NT2/D1 (cell line): ENCODE results near the gene ITGB1.
"Not testable (repeated sequence)": the region's sequence is repeated elsewhere in the genome, so short reads cannot be mapped to it uniquely, and the experiment has no call there.

Experiments
- DNase-seq: peaks from one replicate; pipeline ENCODE4 v3.0.0-alpha.2; 2011; ENCODE audit warnings: low read depth, low spot score
- H3K27me3 ChIP-seq: 2 replicates; pipeline ENCODE4 v1.6.0; 2011; ENCODE audit warnings: mild to moderate bottlenecking; ENCODE audit not compliant: insufficient read length, insufficient read depth
- H3K36me3 ChIP-seq: 2 replicates; pipeline ENCODE4 v1.6.1; 2011; ENCODE audit warnings: mild to moderate bottlenecking, low read length, mixed read lengths; ENCODE audit not compliant: insufficient read depth, insufficient read length
- H3K4me1 ChIP-seq: 2 replicates; pipeline ENCODE4 v1.5.1; 2011; ENCODE audit not compliant: insufficient read depth, insufficient read length
- H3K4me3 ChIP-seq: 2 replicates; pipeline ENCODE4 v1.5.1; 2011; ENCODE audit warnings: low read depth; ENCODE audit not compliant: insufficient read length
- H3K9ac ChIP-seq: 2 replicates; pipeline ENCODE4 v1.6.0; 2011; ENCODE audit warnings: low read depth; ENCODE audit not compliant: insufficient read length
- H3K9me3 ChIP-seq: 2 replicates; pipeline ENCODE4 v1.5.1; 2011; ENCODE audit warnings: mild to moderate bottlenecking, low read length; ENCODE audit not compliant: insufficient read depth
- SUZ12 ChIP-seq: IDR thresholded peaks from 2 replicates; pipeline ENCODE4 v1.6.1; 2011; ENCODE audit not compliant: insufficient read length, insufficient read depth; ENCODE audit errors: extremely low read depth
- YY1 ChIP-seq: IDR thresholded peaks from 2 replicates; pipeline ENCODE4 v1.6.1; 2011; ENCODE audit not compliant: insufficient read length, insufficient read depth
- ZNF274 ChIP-seq: IDR thresholded peaks from 2 replicates; pipeline ENCODE4 v1.6.1; 2011; ENCODE audit warnings: mild to moderate bottlenecking, low read depth, low read length

The ITGB1 gene

DNA sequence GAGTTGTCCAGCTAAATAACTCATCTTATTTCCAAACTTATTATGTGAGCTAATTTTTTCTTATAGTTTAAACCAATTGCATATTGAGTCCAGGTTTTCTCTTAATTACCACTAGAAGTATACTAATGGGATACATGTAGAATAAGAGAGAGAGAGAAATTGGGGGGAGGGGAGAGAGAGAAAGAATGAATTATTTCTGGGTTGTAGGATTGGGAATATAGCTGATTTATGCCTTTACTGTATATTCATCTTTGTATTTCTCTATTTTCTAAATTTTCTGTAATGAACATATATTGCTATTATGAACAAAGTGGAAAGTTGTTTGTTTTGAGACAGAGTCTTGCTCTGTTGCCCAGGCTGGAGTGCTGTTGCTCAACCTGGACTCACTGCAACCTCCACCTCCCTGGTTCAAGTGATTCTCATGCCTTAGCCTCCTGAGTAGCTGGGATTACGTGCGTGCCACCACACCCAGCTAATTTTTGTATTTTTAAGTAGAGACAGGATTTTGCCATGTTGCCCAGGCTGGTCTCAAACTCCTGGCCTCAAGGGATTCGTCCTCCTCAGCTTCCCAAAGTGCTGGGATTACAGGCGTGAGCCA lies 26.1 kb upstream of the ITGB1 start:
- DNase-seq = no peak
- Histone ChIP-seq H3K4me1 (peaks cover 2% of the 10 kb centered on the region), H3K9ac (no peak overlapping the region), H3K36me3 (no peaks in the 10 kb centered on the region), H3K27me3 (no peaks in the 10 kb centered on the region), H3K9me3 (no peaks in the 10 kb centered on the region), H3K4me3 (no peak overlapping the region)
- TF ChIP-seq YY1 (no peak), ZNF274 (no peak), SUZ12 (no peak)

DNA sequence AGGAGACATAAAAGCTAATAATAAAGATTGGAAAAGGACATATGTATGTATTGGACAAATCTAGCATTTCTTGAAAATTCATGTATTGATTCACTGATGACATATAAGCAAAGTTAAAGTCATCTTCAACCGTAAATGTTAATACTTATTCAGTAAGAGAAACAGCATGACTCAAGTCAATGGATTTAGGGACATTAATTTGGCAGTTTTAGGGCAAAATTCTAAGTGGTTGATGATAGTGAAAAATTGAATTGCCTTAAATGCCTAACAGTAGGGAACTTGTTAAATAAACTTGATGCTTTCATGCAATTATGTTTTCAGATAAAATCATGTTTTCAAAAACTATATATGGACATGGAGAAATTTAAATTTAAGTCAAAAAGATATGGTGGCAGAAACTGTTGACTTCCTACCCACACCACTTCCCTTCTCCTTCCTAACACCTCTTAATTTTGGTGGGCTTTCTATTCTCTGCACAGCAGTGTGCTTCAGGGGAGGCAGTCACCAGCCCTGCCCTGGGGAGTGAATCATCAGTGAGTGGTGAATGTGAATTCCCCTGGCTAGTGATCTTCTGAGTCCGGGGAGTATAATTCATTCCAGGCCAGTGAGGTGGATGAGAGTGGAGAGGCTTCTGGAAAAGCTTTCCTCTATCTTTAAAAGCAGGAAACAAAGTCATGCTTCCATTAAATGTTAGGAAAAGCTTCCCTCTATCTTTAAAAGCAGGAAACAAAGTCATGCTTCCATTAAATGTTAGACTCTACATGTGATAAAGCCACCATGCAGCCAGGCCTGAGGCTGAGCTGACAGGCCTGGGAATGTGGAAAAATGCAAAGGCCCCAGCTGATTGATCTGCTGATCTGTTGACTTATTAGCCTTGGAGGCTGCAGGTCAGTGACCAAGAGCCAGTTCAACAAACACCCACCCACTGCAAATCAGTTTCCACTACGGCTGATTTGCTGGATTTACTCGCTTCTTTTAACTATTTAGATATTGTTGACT lies 25.2 kb upstream of the ITGB1 start:
- TF ChIP-seq YY1 (no peak), ZNF274 (no peak), SUZ12 (no peak)
- Histone ChIP-seq H3K4me3 (no peak overlapping the region), H3K9ac (no peak overlapping the region), H3K36me3 (no peaks in the 10 kb centered on the region), H3K27me3 (no peaks in the 10 kb centered on the region), H3K4me1 (peaks cover 2% of the 10 kb centered on the region), H3K9me3 (no peaks in the 10 kb centered on the region)
- no peak for DNase-seq

DNA sequence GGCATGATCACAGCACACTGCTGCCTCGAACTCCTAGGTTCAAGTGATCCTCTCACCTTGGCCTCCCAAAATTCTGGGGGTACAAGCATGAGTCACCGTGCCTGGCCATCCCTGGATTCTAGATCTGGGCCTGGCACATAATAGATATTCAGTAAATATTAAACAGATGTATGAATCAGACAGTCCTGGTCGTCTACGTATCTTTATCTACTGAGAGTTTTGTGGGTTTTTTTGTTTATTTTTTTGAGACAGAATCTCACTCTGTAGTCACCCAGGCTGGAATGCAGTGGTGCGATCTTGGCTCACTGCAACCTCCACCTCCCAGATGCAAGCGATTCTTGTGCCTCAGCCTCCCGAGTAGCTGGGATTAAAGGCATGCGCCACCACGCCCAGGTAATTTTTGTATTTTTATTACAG lies 24.3 kb upstream of the ITGB1 start:
- no peak for TF ChIP-seq ZNF274
- Histone ChIP-seq H3K4me3 (no peak overlapping the region), H3K9me3 (no peaks in the 10 kb centered on the region), H3K27me3 (no peaks in the 10 kb centered on the region), H3K9ac (no peak overlapping the region), H3K36me3 (no peaks in the 10 kb centered on the region), H3K4me1 (peaks cover 2% of the 10 kb centered on the region)
- no peak for DNase-seq

DNA sequence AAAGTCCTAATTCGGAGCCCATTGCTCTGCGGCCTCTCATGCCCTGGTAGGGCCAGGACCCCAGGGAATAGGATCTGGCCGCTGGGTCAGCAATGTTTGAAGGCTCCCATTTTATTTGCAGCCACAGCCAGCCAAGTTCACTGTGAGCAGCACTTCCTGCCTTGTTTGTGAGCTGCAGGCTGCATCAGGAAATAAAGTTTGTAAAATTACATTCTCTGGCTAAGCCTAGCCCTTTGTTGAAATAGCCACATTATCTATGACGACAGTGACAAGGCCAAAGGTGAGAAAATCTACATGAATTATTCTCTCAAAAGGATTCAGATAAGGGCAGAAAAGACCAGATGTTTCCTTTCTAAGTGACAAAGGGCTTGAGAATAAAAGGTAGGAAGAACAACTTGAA lies 23.7 kb upstream of the ITGB1 start:
- no peak for TF ChIP-seq SUZ12
- TF ChIP-seq ZNF274 = no peak
- no peak for TF ChIP-seq YY1
- Histone ChIP-seq H3K27me3 (no peaks in the 10 kb centered on the region), H3K4me1 (peaks cover 2% of the 10 kb centered on the region), H3K4me3 (no peak overlapping the region), H3K9me3 (no peaks in the 10 kb centered on the region), H3K36me3 (no peaks in the 10 kb centered on the region), H3K9ac (no peak overlapping the region)
- no peak for DNase-seq

DNA sequence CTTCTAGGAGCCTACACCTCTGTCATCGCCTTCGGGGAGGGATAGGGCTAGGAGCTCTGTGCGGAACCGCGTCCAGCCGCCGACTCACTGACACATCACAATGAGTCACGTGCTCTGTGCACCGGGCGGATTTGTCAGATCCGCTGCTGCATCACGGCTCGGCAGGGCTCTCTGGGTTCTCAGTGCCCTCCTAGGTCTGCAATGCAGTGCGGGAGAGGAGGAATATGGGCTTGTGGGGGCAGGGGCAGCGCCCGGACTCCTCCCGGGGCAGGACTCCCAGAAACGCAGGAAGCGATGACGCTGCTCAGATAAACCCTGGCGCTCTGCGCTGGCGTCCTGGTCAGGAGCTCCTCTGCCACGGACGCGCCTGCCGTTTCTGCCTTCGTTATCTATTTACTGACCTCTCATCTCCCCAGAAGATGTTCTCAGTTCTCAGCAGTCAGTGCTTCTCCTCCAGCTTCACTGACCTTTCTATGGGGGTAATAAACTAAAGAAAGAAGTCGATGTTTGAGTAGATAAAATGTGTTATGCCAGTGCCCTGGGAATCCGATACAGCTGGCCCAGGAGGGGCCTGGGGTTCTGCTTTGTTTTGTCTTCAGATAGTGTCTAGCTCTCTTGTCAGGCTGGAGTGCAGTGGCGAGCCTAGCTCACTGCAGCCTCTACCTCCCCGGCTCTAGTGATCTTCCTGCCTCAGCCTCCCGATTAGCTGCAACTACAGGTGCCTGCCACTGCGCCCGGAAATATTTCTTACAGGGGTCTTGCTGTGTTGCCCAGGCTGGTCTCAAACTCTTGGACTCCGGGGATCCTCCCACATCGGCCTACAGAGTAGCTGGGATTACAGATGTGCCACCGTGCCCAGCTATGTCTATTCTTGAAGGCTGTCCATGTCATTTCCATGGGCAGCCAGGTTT lies 22.8 kb upstream of the ITGB1 start:
- H3K27me3 ChIP-seq = no peaks in the 10 kb centered on the region
- peaks cover 2% of the 10 kb centered on the region for H3K4me1 ChIP-seq
- H3K9ac ChIP-seq = peak overlapping the region; percentile 78
- no peaks in the 10 kb centered on the region for H3K9me3 ChIP-seq
- no peaks in the 10 kb centered on the region for H3K36me3 ChIP-seq
- no peak for DNase-seq
- no peak for TF ChIP-seq YY1
- no peak for TF ChIP-seq ZNF274
- no peak for TF ChIP-seq SUZ12
- H3K4me3 ChIP-seq = peak overlapping the region; percentile 24

DNA sequence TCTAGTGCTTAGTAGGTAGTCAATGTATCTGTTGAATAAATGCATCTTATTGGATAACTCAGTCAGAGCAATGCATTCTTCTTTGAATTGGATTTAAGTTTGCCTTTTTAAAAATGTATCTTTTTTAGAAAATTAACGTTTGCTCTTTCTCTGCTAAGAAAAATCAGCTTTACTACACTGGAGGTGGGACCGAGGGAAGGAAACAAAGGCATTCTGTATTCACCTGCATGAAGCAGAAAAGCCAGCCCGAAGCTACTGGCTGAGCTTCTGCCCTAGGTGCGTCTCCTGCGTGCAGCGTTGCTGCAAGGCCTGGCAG lies 22.2 kb upstream of the ITGB1 start:
- Histone ChIP-seq H3K36me3 (no peaks in the 10 kb centered on the region), H3K4me1 (peaks cover 2% of the 10 kb centered on the region), H3K27me3 (no peaks in the 10 kb centered on the region), H3K9ac (peak overlapping the region; percentile 59), H3K4me3 (peak overlapping the region; percentile 24), H3K9me3 (peaks cover 5% of the 10 kb centered on the region; the same call in 1 of the 2 replicates)
- TF ChIP-seq YY1 (no peak), ZNF274 (no peak), SUZ12 (no peak)
- DNase-seq = no peak

DNA sequence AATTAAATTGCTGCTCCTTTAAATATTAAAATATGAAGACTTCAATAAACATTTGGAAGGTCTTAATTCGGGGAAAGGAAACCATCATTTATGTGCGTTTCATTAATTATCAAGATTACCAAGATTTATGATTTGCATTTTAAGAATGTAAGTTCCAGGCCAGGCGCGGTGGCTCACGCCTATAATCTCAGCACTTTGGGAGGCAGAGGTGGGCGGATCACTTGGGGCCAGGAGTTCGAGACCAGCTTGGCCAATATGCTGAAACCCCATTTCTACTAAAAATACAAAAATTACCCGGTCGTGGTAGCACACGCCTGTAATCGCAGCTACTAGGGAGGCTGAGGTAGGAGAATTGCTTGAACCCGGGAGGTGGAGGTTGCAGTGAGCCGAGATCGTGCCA lies 21.7 kb upstream of the ITGB1 start:
- not testable (repeated sequence) for H3K36me3 ChIP-seq, H3K9ac ChIP-seq, H3K9me3 ChIP-seq

More for the DNA sequence above, 21.7 kb upstream of the ITGB1 start:
- not testable (repeated sequence) for H3K27me3 ChIP-seq, H3K4me1 ChIP-seq, DNase-seq, H3K4me3 ChIP-seq
